IMR-90 (cell line): Measurements from ENCODE around the gene NSUN6. TPM values are rescaled to one million over a fixed set of nuclear protein-coding genes. Genes with fewer than 3 reads are reported as not detected.
"Not testable (repeated sequence)": the region's sequence is repeated elsewhere in the genome, so short reads cannot be mapped to it uniquely, and the experiment has no call there.

ENCODE experiments used
- ATAC-seq: fragments of 200-7000 bp; cut with Tn5 transposase; 2 replicates; pipeline ENCODE4 v1.9.1; 2020; ENCODE audit warnings: low read depth, mild to moderate bottlenecking, moderate library complexity
- BruUV-seq: library from RNA; stranded (reverse); fragments of 400-500 nt; replicated peaks from 2 replicates; lab custom pipeline; 2021; lab: Mats Ljungman, UMichigan
- CTCF ChIA-PET: fragments of 300-600 bp; formaldehyde crosslinking; extraction: SDS; loops from one replicate; lab custom pipeline; 2021; ENCODE audit warnings: antibody characterized with exemption; lab: Yijun Ruan, JAX
- POLR2A ChIA-PET: fragments of 300-600 bp; sonication (Branson Sonifier 250); formaldehyde crosslinking; loops from one replicate; lab custom pipeline; 2022; ENCODE audit warnings: antibody characterized with exemption; ENCODE audit not compliant: unreplicated experiment; lab: Charles Lee
- DNase-seq: peaks from one replicate; pipeline ENCODE4 v3.0.0; 2013
- H2AFZ ChIP-seq: replicated peaks from 2 replicates; pipeline ENCODE3; 2013; ENCODE audit warnings: low read length, mild to moderate bottlenecking; ENCODE audit not compliant: poor library complexity
- H2AK5ac ChIP-seq: 2 replicates; pipeline ENCODE4 v1.6.1; 2013; ENCODE audit warnings: low read depth, low read length, inconsistent platforms
- H2AK9ac ChIP-seq: replicated peaks from 2 replicates; pipeline ENCODE3; 2013; ENCODE audit warnings: mild to moderate bottlenecking, low read depth, low read length, moderate library complexity; ENCODE audit not compliant: poor library complexity
- H2BK120ac ChIP-seq: 2 replicates; pipeline ENCODE4 v1.6.1; 2013; ENCODE audit warnings: low read depth, low read length, inconsistent platforms
- H2BK15ac ChIP-seq: 3 replicates; pipeline ENCODE4 v1.6.1; 2013; ENCODE audit warnings: low read depth, low read length, inconsistent platforms
- H2BK20ac ChIP-seq: 2 replicates; pipeline ENCODE4 v1.6.1; 2013; ENCODE audit warnings: low read depth, mild to moderate bottlenecking, inconsistent platforms, low read length, moderate library complexity
- H2BK5ac ChIP-seq: 2 replicates; pipeline ENCODE4 v1.6.1; 2013; ENCODE audit warnings: mild to moderate bottlenecking, low read depth, low read length, inconsistent platforms; ENCODE audit not compliant: poor library complexity, severe bottlenecking
- H3K14ac ChIP-seq: replicated peaks from 2 replicates; pipeline ENCODE4 v1.6.1; 2013; ENCODE audit warnings: low read depth, low read length, inconsistent platforms
- H3K18ac ChIP-seq: 2 replicates; pipeline ENCODE4 v1.6.1; 2013; ENCODE audit warnings: low read depth, low read length, control low read depth
- H3K23ac ChIP-seq: 2 replicates; pipeline ENCODE4 v1.6.1; 2013; ENCODE audit warnings: low read depth, low read length, inconsistent platforms
- H3K27ac ChIP-seq: 2 replicates; pipeline ENCODE4 v1.5.1; 2013; ENCODE audit warnings: mild to moderate bottlenecking, control low read depth, low read length; ENCODE audit not compliant: insufficient read depth
- H3K27me3 ChIP-seq: 2 replicates; pipeline ENCODE4 v1.6.1; 2013; ENCODE audit warnings: low read length; ENCODE audit not compliant: control insufficient read depth, insufficient read depth
- H3K36me3 ChIP-seq: 2 replicates; pipeline ENCODE4 v1.6.1; 2013; ENCODE audit warnings: low read length, mixed read lengths; ENCODE audit not compliant: control insufficient read depth, insufficient read depth
- H3K4ac ChIP-seq: 2 replicates; pipeline ENCODE4 v1.6.1; 2013; ENCODE audit warnings: low read depth, low read length, inconsistent platforms
- H3K4me1 ChIP-seq: 2 replicates; pipeline ENCODE4 v1.6.1; 2013; ENCODE audit warnings: low read length, mixed read lengths; ENCODE audit not compliant: control insufficient read depth, insufficient read depth
- H3K4me2 ChIP-seq: 2 replicates; pipeline ENCODE4 v1.6.1; 2013; ENCODE audit warnings: low read depth, mild to moderate bottlenecking, control low read depth, low read length, moderate library complexity
- H3K4me3 ChIP-seq: 2 replicates; pipeline ENCODE4 v1.5.1; 2013; ENCODE audit warnings: low read depth, mild to moderate bottlenecking, control low read depth, low read length, moderate library complexity; ENCODE audit not compliant: insufficient read depth
- H3K56ac ChIP-seq: 2 replicates; pipeline ENCODE4 v1.6.1; 2013; ENCODE audit warnings: low read length, inconsistent platforms; ENCODE audit not compliant: insufficient read depth; ENCODE audit errors: extremely low read depth
- H3K79me1 ChIP-seq, 2 experiments: 2 replicates each; pipeline ENCODE4 v1.6.1; 2013; ENCODE audit warnings: low read length in 2 of 2, inconsistent platforms in 1 of 2, low read depth in 1 of 2
- H3K9ac ChIP-seq: 2 replicates; pipeline ENCODE4 v1.6.1; 2013; ENCODE audit warnings: low read depth, low read length, control low read depth
- H3K9me1 ChIP-seq: 2 replicates; pipeline ENCODE4 v1.6.1; 2013; ENCODE audit warnings: low read length, inconsistent platforms; ENCODE audit not compliant: insufficient read depth
- H3K9me3 ChIP-seq: 2 replicates; pipeline ENCODE4 v1.6.1; 2013; ENCODE audit warnings: low read length; ENCODE audit not compliant: control insufficient read depth, insufficient read depth
- H4K20me1 ChIP-seq: 2 replicates; pipeline ENCODE4 v1.6.1; 2013; ENCODE audit warnings: low read length, inconsistent platforms; ENCODE audit not compliant: insufficient read depth
- H4K5ac ChIP-seq: 2 replicates; pipeline ENCODE4 v1.6.1; 2013; ENCODE audit warnings: mild to moderate bottlenecking, low read depth, low read length, control low read depth
- H4K8ac ChIP-seq, 2 experiments: 2 replicates each; pipeline ENCODE4 v1.6.1; 2013; ENCODE audit warnings: low read depth in 2 of 2, low read length in 2 of 2, control low read depth in 1 of 2, inconsistent platforms in 1 of 2
- H4K91ac ChIP-seq: 2 replicates; pipeline ENCODE4 v1.6.1; 2013; ENCODE audit warnings: low read depth, low read length, inconsistent platforms; ENCODE audit not compliant: insufficient read depth
- WGBS, 2 experiments: methylation state at CpG; one replicate each; pipeline versions ENCODE4 v1.1.5 to v1.1.7; 2013; ENCODE audit warnings: missing lambda C conversion rate in 2 of 2; ENCODE audit not compliant: insufficient read length in 1 of 2; ENCODE audit errors: extremely low coverage in 2 of 2; 5-methylcytosine and 5-hydroxymethylcytosine counted together
- dilution Hi-C: fragments of 300-500 bp; cut with HindIII; formaldehyde crosslinking; loops from one replicate; pipeline ENCODE4 v1.14.3; 2018; ENCODE audit warnings: low sequenced_read_pairs; ENCODE audit not compliant: unreplicated experiment
- in situ Hi-C: fragments of 300-500 bp; cut with MboI; formaldehyde crosslinking; loops from 3 replicates; pipeline ENCODE4 v1.14.3; 2019; ENCODE audit warnings: low sequenced_read_pairs, inconsistent platforms, mixed read lengths
- intact Hi-C: fragments of 100-400 bp; cut with micrococcal nuclease; formaldehyde crosslinking; loops from 2 replicates; pipeline ENCODE4 v1.10.0; 2022
- polyA plus RNA-seq, 3 experiments: library from polyadenylated mRNA; depleted of rRNA; stranded (reverse); fragments of >200 nt; gene quantifications; 2 replicates each; pipeline ENCODE4 v1.2.3, GENCODE V29; 2012; ENCODE audit warnings: low replicate concordance in 1 of 3
- total RNA-seq: library from RNA; depleted of rRNA; stranded (reverse); fragments of >200 nt; gene quantifications from 2 replicates; pipeline ENCODE4 v1.2.3, GENCODE V29; 2012
- TF ChIP-seq, protein P1 (sequence below): fragments of 150-350 bp; IDR thresholded peaks from 2 replicates; pipeline ENCODE4 v1.6.1; 2017; ENCODE audit warnings: mild to moderate bottlenecking, antibody characterized with exemption, low read length, low read depth
- TF ChIP-seq, protein P2 (sequence below): conservative IDR thresholded peaks from 2 replicates; pipeline ENCODE4 v1.5.1; 2012; ENCODE audit warnings: mild to moderate bottlenecking, low read depth, low read length, improper control_type of control experiment

The NSUN6 gene
- total and polyA plus RNA-seq, 2 of the 4 experiments (the other 2 are of a cell fraction), result 4.6 to 11.5 TPM

DNA sequence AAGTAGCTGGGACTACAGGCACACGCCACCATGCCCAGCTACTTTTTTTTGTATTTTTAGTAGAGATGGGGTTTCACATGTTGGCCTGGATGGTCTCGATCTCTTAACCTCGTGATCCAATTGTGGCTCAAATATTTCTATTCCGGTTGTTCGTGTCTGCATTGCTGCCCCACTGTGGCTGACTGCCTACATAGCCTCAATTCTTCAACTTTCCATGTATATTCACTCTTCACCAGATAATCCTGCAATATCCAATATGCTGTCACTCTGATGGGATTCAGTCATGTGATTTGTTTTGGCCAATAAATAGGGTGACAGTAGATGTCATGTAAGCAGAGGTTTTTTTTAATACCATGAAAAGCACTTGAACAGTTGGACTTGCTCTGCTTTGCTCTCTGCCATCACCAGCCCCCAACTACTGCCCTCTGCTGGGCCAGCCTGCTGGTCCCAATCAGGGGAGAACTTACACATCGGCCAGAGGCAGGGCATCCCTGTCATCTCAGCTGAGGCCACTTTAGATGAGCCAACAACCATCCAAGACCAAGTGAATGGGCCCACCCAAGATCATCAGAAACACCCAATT is 56.7 kb downstream of the NSUN6 start:
- H4K91ac ChIP-seq, result 0 out of 2 replicates have a peak overlapping the region, but pooled peaks have one; percentile 1
- H3K4ac ChIP-seq, result no peak overlapping the region
- in situ Hi-C loops (no loop called here), intact Hi-C loops (no loop called here), dilution Hi-C loops (no loop called here)
- no peaks in the 10 kb centered on the region for H3K36me3 ChIP-seq
- no peak overlapping the region for H3K56ac ChIP-seq
- H2BK20ac ChIP-seq, result no peak overlapping the region
- POLR2A ChIA-PET, result no interaction called here
- TF ChIP-seq, protein P1, sequence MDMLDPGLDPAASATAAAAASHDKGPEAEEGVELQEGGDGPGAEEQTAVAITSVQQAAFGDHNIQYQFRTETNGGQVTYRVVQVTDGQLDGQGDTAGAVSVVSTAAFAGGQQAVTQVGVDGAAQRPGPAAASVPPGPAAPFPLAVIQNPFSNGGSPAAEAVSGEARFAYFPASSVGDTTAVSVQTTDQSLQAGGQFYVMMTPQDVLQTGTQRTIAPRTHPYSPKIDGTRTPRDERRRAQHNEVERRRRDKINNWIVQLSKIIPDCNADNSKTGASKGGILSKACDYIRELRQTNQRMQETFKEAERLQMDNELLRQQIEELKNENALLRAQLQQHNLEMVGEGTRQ, result no peak
- TF ChIP-seq, protein P2, sequence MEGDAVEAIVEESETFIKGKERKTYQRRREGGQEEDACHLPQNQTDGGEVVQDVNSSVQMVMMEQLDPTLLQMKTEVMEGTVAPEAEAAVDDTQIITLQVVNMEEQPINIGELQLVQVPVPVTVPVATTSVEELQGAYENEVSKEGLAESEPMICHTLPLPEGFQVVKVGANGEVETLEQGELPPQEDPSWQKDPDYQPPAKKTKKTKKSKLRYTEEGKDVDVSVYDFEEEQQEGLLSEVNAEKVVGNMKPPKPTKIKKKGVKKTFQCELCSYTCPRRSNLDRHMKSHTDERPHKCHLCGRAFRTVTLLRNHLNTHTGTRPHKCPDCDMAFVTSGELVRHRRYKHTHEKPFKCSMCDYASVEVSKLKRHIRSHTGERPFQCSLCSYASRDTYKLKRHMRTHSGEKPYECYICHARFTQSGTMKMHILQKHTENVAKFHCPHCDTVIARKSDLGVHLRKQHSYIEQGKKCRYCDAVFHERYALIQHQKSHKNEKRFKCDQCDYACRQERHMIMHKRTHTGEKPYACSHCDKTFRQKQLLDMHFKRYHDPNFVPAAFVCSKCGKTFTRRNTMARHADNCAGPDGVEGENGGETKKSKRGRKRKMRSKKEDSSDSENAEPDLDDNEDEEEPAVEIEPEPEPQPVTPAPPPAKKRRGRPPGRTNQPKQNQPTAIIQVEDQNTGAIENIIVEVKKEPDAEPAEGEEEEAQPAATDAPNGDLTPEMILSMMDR, result peak; percentile 21; the same call in 1 of the 2 replicates
- no peak overlapping the region for H3K23ac ChIP-seq
- no peak overlapping the region for H3K27ac ChIP-seq
- no peak overlapping the region for H3K9ac ChIP-seq
- H3K14ac ChIP-seq, result no peak overlapping the region
- H2BK5ac ChIP-seq, result no peak overlapping the region
- no peak for ATAC-seq
- no peaks in the 10 kb centered on the region for H3K4me1 ChIP-seq
- no peaks in the 10 kb centered on the region for H3K9me3 ChIP-seq
- DNase-seq, result no peak
- no peaks in the 10 kb centered on the region; a peak in 1 of 4 replicates for H3K79me1 ChIP-seq
- H4K5ac ChIP-seq, result no peak overlapping the region
- no peak overlapping the region for H3K18ac ChIP-seq
- H3K4me2 ChIP-seq, result no peak overlapping the region
- H2BK15ac ChIP-seq, result no peak overlapping the region
- H3K4me3 ChIP-seq, result no peak overlapping the region
- H2AK5ac ChIP-seq, result no peak overlapping the region
- H3K27me3 ChIP-seq, result no peaks in the 10 kb centered on the region
- CTCF ChIA-PET, result no interaction called here
- no peaks in the 10 kb centered on the region for H4K20me1 ChIP-seq
- 93% methylated on average over 5 of the region's 6 CpGs; no CpG with 5 or more reads in 1 of the 2 experiments for WGBS, 2 experiments
- H2AK9ac ChIP-seq, result no peak overlapping the region
- no peak overlapping the region for H2AFZ ChIP-seq
- no TSS peak for BruUV-seq
- H4K8ac ChIP-seq, result no peak overlapping the region
- no peaks in the 10 kb centered on the region for H3K9me1 ChIP-seq
- H2BK120ac ChIP-seq, result no peak overlapping the region

DNA sequence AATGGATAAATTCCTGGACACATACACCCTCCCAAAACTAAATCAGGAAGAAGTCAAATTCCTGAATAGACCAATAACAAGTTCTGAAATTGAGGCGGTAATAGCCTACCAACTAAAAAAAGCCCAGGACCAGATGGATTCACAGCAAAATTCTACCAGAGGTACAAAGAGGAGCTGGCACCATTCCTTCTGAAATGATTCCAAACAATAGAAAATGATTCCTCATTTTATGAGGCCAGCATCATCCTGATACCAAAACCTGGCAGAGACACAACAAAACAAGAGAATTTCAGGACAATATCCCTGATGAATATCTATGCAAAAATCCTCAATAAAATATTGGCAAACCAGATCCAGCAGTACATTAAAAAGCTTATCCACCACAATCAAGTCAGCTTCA is 60.2 kb downstream of the NSUN6 start:
- H3K9ac ChIP-seq, in situ Hi-C loops, H2BK120ac ChIP-seq, H4K91ac ChIP-seq, H3K9me1 ChIP-seq, H3K27me3 ChIP-seq, H3K56ac ChIP-seq, H2AFZ ChIP-seq, H4K5ac ChIP-seq, H4K20me1 ChIP-seq, H3K4ac ChIP-seq, CTCF ChIA-PET, BruUV-seq, DNase-seq, POLR2A ChIA-PET, H2BK20ac ChIP-seq, H3K4me3 ChIP-seq, H3K4me2 ChIP-seq, H2BK15ac ChIP-seq, H3K9me3 ChIP-seq, H2AK9ac ChIP-seq, H3K23ac ChIP-seq, H3K36me3 ChIP-seq, dilution Hi-C loops, H2AK5ac ChIP-seq, H3K79me1 ChIP-seq, H3K4me1 ChIP-seq, H2BK5ac ChIP-seq, H3K27ac ChIP-seq, H3K14ac ChIP-seq, intact Hi-C loops, H4K8ac ChIP-seq, ATAC-seq, H3K18ac ChIP-seq: not testable (repeated sequence)
- no CpG with 5 or more reads among the region's 1 CpG for WGBS, 2 experiments
